Neuronal stem cell (in vitro differentiated cells): ENCODE data around the gene C1QB. TPM values are rescaled to one million over a fixed set of nuclear protein-coding genes. Genes with fewer than 3 reads are reported as not detected.

ENCODE experiments used
- small RNA-seq: library from polyadenylated mRNA; stranded (forward); fragments of <200 nt; extraction: miRNeasy Mini kit (QIAGEN cat#:217004); gene quantifications from one replicate; pipeline ENCODE3, GENCODE V24; 2013; ENCODE audit not compliant: insufficient read depth

Gene C1QB

Small RNAs within 50 kb of the gene (small RNA-seq; reads per million reads assigned to genes)
- not detected for gene MIR6127
